Measurements from ENCODE around the gene CRABP2. TPM values are rescaled to one million over a fixed set of nuclear protein-coding genes. Genes with fewer than 3 reads are reported as not detected.

The CRABP2 gene
- total RNA-seq, 2 experiments from 2014 or later = 0.78 to 0.90 TPM

- ATAC-seq = no peak
- Mint-ChIP-seq H3K9me3 (no peaks in the 10 kb centered on the region), H3K36me3 (ENCODE audit: low read depth) (no peaks in the 10 kb centered on the region), H3K27me3 (peaks cover 54% of the 10 kb centered on the region), H3K4me3 (no peak overlapping the region), H3K4me1 (ENCODE audit: low read depth) (peaks cover 23% of the 10 kb centered on the region), H3K27ac (no peak overlapping the region)
- TF ChIP-seq CTCF (IDR thresholded peaks at IDR 0.05) = no peak
- intact Hi-C loops (cut with micrococcal nuclease) = no loop called here
- no peak for DNase-seq
- ChIA-PET POLR2A (interaction anchor here (0.7 to 2.4 kb wide), 4 partner anchors 14 to 60 kb away, joined by 3 to 12 read pairs (median 4); partner anchors contain the start of genes CRABP2 and HDGF), CTCF (interaction anchor here (1.0 to 13.3 kb wide), 15 partner anchors 8 to 237 kb away, joined by 3 to 396 read pairs (median 22); partner anchors contain the start of genes CRABP2, ISG20L2, METTL25B and NES)
Measured at GRCh38 chr1:156691191-156691590, 14.2 kb downstream of the CRABP2 start.

- CTCF ChIA-PET = interaction anchor here (0.7 to 13.3 kb wide), 33 partner anchors 12 to 447 kb away, joined by 3 to 396 read pairs (median 7); partner anchors contain the start of genes CRABP2, ISG20L2, METTL25B and NES
- H3K9me3 Mint-ChIP-seq = no peaks in the 10 kb centered on the region
- peaks cover 54% of the 10 kb centered on the region for H3K27me3 Mint-ChIP-seq
- H3K4me3 Mint-ChIP-seq = no peak overlapping the region
- peaks cover 23% of the 10 kb centered on the region for H3K4me1 Mint-ChIP-seq (ENCODE audit: low read depth)
- intact Hi-C loops (cut with micrococcal nuclease) = no loop called here
- no peak for TF ChIP-seq CTCF (IDR thresholded peaks at IDR 0.05)
- POLR2A ChIA-PET = interaction anchor here (0.7 to 2.4 kb wide), 3 partner anchors 12 to 61 kb away, joined by 3 to 12 read pairs (median 8); partner anchors contain the start of genes CRABP2 and HDGF
- H3K36me3 Mint-ChIP-seq (ENCODE audit: low read depth) = no peaks in the 10 kb centered on the region
- no peak overlapping the region for H3K27ac Mint-ChIP-seq
- DNase-seq (no peak), ATAC-seq (no peak)
Measured at GRCh38 chr1:156690675-156691036, 14.7 kb downstream of the CRABP2 start.

GRCh38 chr1:156689953-156690674 lies 15.3 kb downstream of the CRABP2 start:
- intact Hi-C loops (cut with micrococcal nuclease) = loop anchor here (10.0 kb wide), 1 partner anchor 205 kb away; the partner anchor contains the start of gene PEAR1
- DNase-seq (no peak), ATAC-seq (peak; percentile 2)
- Mint-ChIP-seq H3K27me3 (peaks cover 54% of the 10 kb centered on the region), H3K27ac (no peak overlapping the region), H3K9me3 (no peaks in the 10 kb centered on the region), H3K4me1 (ENCODE audit: low read depth) (peaks cover 23% of the 10 kb centered on the region), H3K36me3 (ENCODE audit: low read depth) (no peaks in the 10 kb centered on the region), H3K4me3 (no peak overlapping the region)
- no peak for TF ChIP-seq CTCF (IDR thresholded peaks at IDR 0.05)
- POLR2A ChIA-PET = interaction anchor here (0.6 to 2.4 kb wide), 5 partner anchors 12 to 38 kb away, joined by 3 to 12 read pairs (median 8); partner anchors contain the start of genes CRABP2, ISG20L2 and METTL25B
- CTCF ChIA-PET = interaction anchor here (0.7 to 13.3 kb wide), 63 partner anchors 12 to 465 kb away, joined by 3 to 396 read pairs (median 5); partner anchors contain the start of genes CRABP2, HAPLN2, ISG20L2 and METTL25B

GRCh38 chr1:156689035-156689952 lies 16.1 kb downstream of the CRABP2 start:
- ChIA-PET POLR2A (interaction anchor here (0.6 to 2.4 kb wide), 6 partner anchors 9 to 114 kb away, joined by 3 to 9 read pairs (median 3); partner anchors contain the start of genes ISG20L2 and METTL25B), CTCF (interaction anchor here (0.7 to 13.3 kb wide), 69 partner anchors 11 to 466 kb away, joined by 3 to 396 read pairs (median 5); partner anchors contain the start of genes CRABP2, HAPLN2, HDGF and ISG20L2)
- no peak overlapping the region for H3K4me3 Mint-ChIP-seq
- intact Hi-C loops (cut with micrococcal nuclease) = loop anchor here (10.0 kb wide), 1 partner anchor 206 kb away; the partner anchor contains the start of gene PEAR1
- peak; percentile 95 for TF ChIP-seq CTCF (IDR thresholded peaks at IDR 0.05)
- H3K4me1 Mint-ChIP-seq (ENCODE audit: low read depth) = peaks cover 29% of the 10 kb centered on the region
- H3K9me3 Mint-ChIP-seq = no peaks in the 10 kb centered on the region
- ATAC-seq (peak; percentile 98), DNase-seq (peak; percentile 86)
- H3K27me3 Mint-ChIP-seq = peaks cover 51% of the 10 kb centered on the region
- H3K27ac Mint-ChIP-seq = no peak overlapping the region
- H3K36me3 Mint-ChIP-seq (ENCODE audit: low read depth) = no peaks in the 10 kb centered on the region
